ENCODE measurements around the gene AKR7A2.

GRCh38 chr1:19344372-19344810 is 32.4 kb upstream of the AKR7A2 start:
- TF ChIP-seq CTCF (IDR thresholded peaks at IDR 0.05) (peak; percentile 92), POLR2AphosphoS5 (IDR thresholded peaks at IDR 0.05; ENCODE audit: low read depth, low read length) (no peak), REST (IDR thresholded peaks at IDR 0.05; ENCODE audit: insufficient read depth in 1 of 2, low read depth in 2 of 2, low read length in 1 of 2) (no peak), SIN3A (IDR thresholded peaks at IDR 0.05; ENCODE audit: borderline replicate concordance, insufficient read depth, low read depth, low read length) (no peak)

Measured in Panc1 (cell line).